Measurements from ENCODE around the gene GRK6. TPM values are rescaled to one million over a fixed set of nuclear protein-coding genes. Genes with fewer than 3 reads are reported as not detected.
"Not testable (repeated sequence)": the region's sequence is repeated elsewhere in the genome, so short reads cannot be mapped to it uniquely, and the experiment has no call there.

The GRK6 gene
- total and polyA plus RNA-seq, 2 experiments from 2014 or later, result 13.0 to 56.8 TPM

GRCh38 chr5:177414481-177414880 is 12.0 kb upstream of the GRK6 start:
- Histone ChIP-seq H4K20me1 (replicated peaks; ENCODE audit: insufficient read depth) (no peaks in the 10 kb centered on the region), H2AFZ (peak overlapping the region; percentile 69; the same call in 1 of the 2 replicates), H3K79me2 (replicated peaks; ENCODE audit: insufficient read depth) (no peaks in the 10 kb centered on the region), H3K4me1 (ENCODE audit: insufficient read depth) (no peaks in the 10 kb centered on the region), H3F3A (replicated peaks; ENCODE audit: low read depth) (no peaks in the 10 kb centered on the region), H3K9me2 (ENCODE audit: insufficient read depth) (peaks cover 7% of the 10 kb centered on the region; the same call in 1 of the 2 replicates), H3K36me3 (ENCODE audit: insufficient read depth) (no peaks in the 10 kb centered on the region), H3K27ac (ENCODE audit: low read depth) (no peak overlapping the region), H3K4me2 (no peak overlapping the region), H3K27me3 (ENCODE audit: insufficient read depth) (0 out of 2 replicates have a peak, but pooled peaks cover 7% of the 10 kb centered on the region), H3K4me3 (no peak overlapping the region)
- H3K36me3 Mint-ChIP-seq (ENCODE audit: low read depth), result no peaks in the 10 kb centered on the region
- no peaks in the 10 kb centered on the region for H3K9me3 Mint-ChIP-seq
- ATAC-seq (no peak), DNase-seq (ENCODE audit: low spot score) (no peak)
- H3K4me3 Mint-ChIP-seq, result no peak overlapping the region
- TF ChIP-seq ZNF114 (CRISPR knock-in tag; IDR thresholded peaks at IDR 0.05) (no peak), JUNB (IDR thresholded peaks at IDR 0.05; ENCODE audit: unreplicated experiment) (no peak), ZNF462 (CRISPR knock-in tag; IDR thresholded peaks at IDR 0.05) (no peak), STAT1 (IDR thresholded peaks at IDR 0.05; ENCODE audit: unreplicated experiment) (no peak), CTCF (conservative IDR thresholded peaks at IDR 0.05; ENCODE audit: low read depth in 2 of 2) (no peak), CREB1 (CRISPR knock-in tag; IDR thresholded peaks at IDR 0.05; ENCODE audit: low read depth) (no peak), NANOG (IDR thresholded peaks at IDR 0.05; ENCODE audit: borderline replicate concordance) (no peak), EZH2 (IDR thresholded peaks at IDR 0.05; ENCODE audit: low read depth, unreplicated experiment) (no peak), POLR2AphosphoS5 (IDR thresholded peaks at IDR 0.05; ENCODE audit: low read depth) (no peak), ZNF331 (CRISPR knock-in tag; IDR thresholded peaks at IDR 0.05; ENCODE audit: low read depth) (no peak), EZH2phosphoT487 (IDR thresholded peaks at IDR 0.05; ENCODE audit: unreplicated experiment) (no peak), ETS1 (IDR thresholded peaks at IDR 0.05) (no peak)
- H3K27me3 Mint-ChIP-seq (ENCODE audit: insufficient read depth, low read depth, poor library complexity), result peaks cover 18% of the 10 kb centered on the region
- H3K4me1 Mint-ChIP-seq, result no peaks in the 10 kb centered on the region
- no peak overlapping the region for H3K27ac Mint-ChIP-seq

- not testable (repeated sequence) for H3K9me3 Mint-ChIP-seq
Observed at GRCh38 chr5:177417081-177417480, 9.4 kb upstream of the GRK6 start.

More at GRCh38 chr5:177417081-177417480, 9.4 kb upstream of the GRK6 start:
- H3K9me2 ChIP-seq (ENCODE audit: insufficient read depth); H3K27ac Mint-ChIP-seq; H3F3A ChIP-seq (replicated peaks; ENCODE audit: low read depth); H3K36me3 Mint-ChIP-seq (ENCODE audit: low read depth); H3K27ac ChIP-seq (ENCODE audit: low read depth); H3K4me1 Mint-ChIP-seq; DNase-seq (ENCODE audit: low spot score); H3K27me3 ChIP-seq (ENCODE audit: insufficient read depth); H4K20me1 ChIP-seq (replicated peaks; ENCODE audit: insufficient read depth); H3K4me3 Mint-ChIP-seq; H3K4me1 ChIP-seq (ENCODE audit: insufficient read depth); H3K79me2 ChIP-seq (replicated peaks; ENCODE audit: insufficient read depth); ATAC-seq; H3K4me2 ChIP-seq; H3K36me3 ChIP-seq (ENCODE audit: insufficient read depth); H3K4me3 ChIP-seq; H2AFZ ChIP-seq: not testable (repeated sequence)
- H3K27me3 Mint-ChIP-seq (ENCODE audit: insufficient read depth, low read depth, poor library complexity), result peaks cover 19% of the 10 kb centered on the region

Data from GM23338 (cell line).